Activated CD4-positive, alpha-beta T cell treated with anti-CD3 and anti-CD28 coated beads, Interleukin-2, amount 10 ng/mL, durations not matched to agents 7 days and 5 days (primary cell): ENCODE results near the gene ASCC1. TPM values are rescaled to one million over a fixed set of nuclear protein-coding genes. Genes with fewer than 3 reads are reported as not detected.
"Not testable (repeated sequence)": the region's sequence is repeated elsewhere in the genome, so short reads cannot be mapped to it uniquely, and the experiment has no call there.

Source experiments
- CTCF ChIA-PET: fragments of 350-600 bp; sonication (Branson Sonifier 250); formaldehyde crosslinking; loops from one replicate; lab custom pipeline; 2021; ENCODE audit warnings: antibody characterized with exemption; lab: Charles Lee
- POLR2A ChIA-PET: fragments of 350-600 bp; sonication (Branson Sonifier 250); formaldehyde crosslinking; loops from one replicate; lab custom pipeline; 2021; ENCODE audit warnings: antibody characterized with exemption; lab: Charles Lee
- DNase-seq: peaks from one replicate; pipeline ENCODE4 v3.0.0-alpha.2; 2020
- H3K27ac Mint-ChIP-seq: one replicate; pipeline ENCODE4 v1.8.0; 2021; ENCODE audit warnings: mild to moderate bottlenecking, moderate library complexity, mixed read lengths
- H3K27me3 Mint-ChIP-seq: one replicate; pipeline ENCODE4 v1.8.0; 2021; ENCODE audit warnings: mixed read lengths
- H3K36me3 Mint-ChIP-seq: one replicate; pipeline ENCODE4 v1.8.0; 2021; ENCODE audit warnings: low read depth, mixed read lengths
- H3K4me1 Mint-ChIP-seq: one replicate; pipeline ENCODE4 v1.8.0; 2021; ENCODE audit warnings: mixed read lengths
- H3K4me3 Mint-ChIP-seq: one replicate; pipeline ENCODE4 v1.8.0; 2021; ENCODE audit warnings: mild to moderate bottlenecking, moderate library complexity, mixed read lengths
- H3K9me3 Mint-ChIP-seq: one replicate; pipeline ENCODE4 v1.8.0; 2021; ENCODE audit warnings: mixed read lengths
- total RNA-seq, 2 experiments: library from RNA; stranded (reverse); gene quantifications; one replicate each; pipeline ENCODE4 v1.2.3, GENCODE V29; 2021

ASCC1 gene
- total RNA-seq, 2 experiments from 2014 or later = 24.8 to 35.6 TPM

- DNase-seq, CTCF ChIA-PET, H3K27me3 Mint-ChIP-seq, H3K9me3 Mint-ChIP-seq, H3K4me3 Mint-ChIP-seq, H3K4me1 Mint-ChIP-seq, H3K27ac Mint-ChIP-seq, H3K36me3 Mint-ChIP-seq, POLR2A ChIA-PET: not testable (repeated sequence)
Measured at GRCh38 chr10:72150746-72151478, 65.2 kb downstream of the ASCC1 start.

- POLR2A ChIA-PET, DNase-seq, H3K36me3 Mint-ChIP-seq, H3K4me1 Mint-ChIP-seq, H3K4me3 Mint-ChIP-seq, H3K27ac Mint-ChIP-seq, H3K27me3 Mint-ChIP-seq, CTCF ChIA-PET, H3K9me3 Mint-ChIP-seq: not testable (repeated sequence)
Measured at GRCh38 chr10:72147324-72147584, 68.8 kb downstream of the ASCC1 start.

DNA sequence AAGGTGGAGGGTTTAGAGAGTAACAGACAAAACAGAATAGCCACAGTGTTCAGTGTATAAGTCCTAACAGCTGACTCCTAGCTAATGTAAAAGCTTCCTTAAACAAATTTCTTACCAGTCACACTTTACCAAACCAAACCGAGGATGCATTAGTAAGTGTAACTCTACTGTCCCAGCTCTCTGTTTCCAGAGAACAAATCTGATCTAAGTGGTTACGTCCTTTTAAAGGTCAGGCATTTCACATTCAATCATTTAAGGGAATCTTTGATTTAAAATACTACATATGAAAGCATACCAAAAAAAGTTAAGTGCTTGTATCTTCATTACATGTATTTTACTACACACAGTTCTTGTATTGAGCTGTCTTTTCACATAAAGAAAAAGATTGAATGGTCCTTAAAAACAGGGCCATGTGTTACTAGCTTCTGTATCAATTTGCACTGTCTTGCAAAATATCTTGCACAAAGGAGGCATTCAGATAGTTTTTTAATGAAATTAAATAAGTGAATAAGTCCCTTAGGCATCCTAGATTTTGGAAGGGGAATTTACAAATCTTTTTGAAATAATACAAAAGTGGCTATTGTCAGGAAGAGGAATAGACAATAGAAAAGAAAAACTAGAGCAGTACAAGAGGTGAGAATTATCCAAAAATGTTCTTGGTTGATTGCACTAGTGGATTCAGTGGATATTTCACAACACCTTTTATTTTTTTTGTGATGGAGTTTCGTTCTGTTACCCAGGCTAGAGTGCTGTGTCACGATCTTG lies 69.3 kb downstream of the ASCC1 start:
- H3K27me3 Mint-ChIP-seq = no peaks in the 10 kb centered on the region
- ChIA-PET CTCF (no interaction called here), POLR2A (no interaction called here)
- no peak overlapping the region for H3K4me3 Mint-ChIP-seq
- H3K4me1 Mint-ChIP-seq = peaks cover 6% of the 10 kb centered on the region
- H3K9me3 Mint-ChIP-seq = no peaks in the 10 kb centered on the region
- no peak for DNase-seq
- peaks cover 8% of the 10 kb centered on the region for H3K36me3 Mint-ChIP-seq
- H3K27ac Mint-ChIP-seq = no peak overlapping the region

- POLR2A ChIA-PET = no interaction called here
- no peak for DNase-seq
- H3K4me1 Mint-ChIP-seq = peaks cover 6% of the 10 kb centered on the region
- H3K27me3 Mint-ChIP-seq = no peaks in the 10 kb centered on the region
- no peak overlapping the region for H3K4me3 Mint-ChIP-seq
- peaks cover 7% of the 10 kb centered on the region for H3K36me3 Mint-ChIP-seq
- H3K27ac Mint-ChIP-seq = peak overlapping the region; percentile 28
- CTCF ChIA-PET = no interaction called here
- no peaks in the 10 kb centered on the region for H3K9me3 Mint-ChIP-seq
Measured at GRCh38 chr10:72146071-72146470, 70.0 kb downstream of the ASCC1 start.

- DNase-seq = no peak
- H3K27ac Mint-ChIP-seq = no peak overlapping the region
- peaks cover 6% of the 10 kb centered on the region for H3K4me1 Mint-ChIP-seq
- ChIA-PET POLR2A (no interaction called here), CTCF (no interaction called here)
- no peaks in the 10 kb centered on the region for H3K9me3 Mint-ChIP-seq
- H3K36me3 Mint-ChIP-seq = peaks cover 3% of the 10 kb centered on the region
- no peaks in the 10 kb centered on the region for H3K27me3 Mint-ChIP-seq
- H3K4me3 Mint-ChIP-seq = no peak overlapping the region
Measured at GRCh38 chr10:72145657-72146056, 70.4 kb downstream of the ASCC1 start.

GRCh38 chr10:72140850-72141249 lies 75.2 kb downstream of the ASCC1 start:
- no peak overlapping the region for H3K27ac Mint-ChIP-seq
- H3K4me3 Mint-ChIP-seq = no peak overlapping the region
- peaks cover 5% of the 10 kb centered on the region for H3K4me1 Mint-ChIP-seq
- peaks cover 11% of the 10 kb centered on the region for H3K36me3 Mint-ChIP-seq
- ChIA-PET POLR2A (no interaction called here), CTCF (interaction anchor here (2.1 kb wide), 1 partner anchor 11 kb away, joined by 8 read pairs; no protein-coding TSS in a partner anchor)
- H3K9me3 Mint-ChIP-seq = no peaks in the 10 kb centered on the region
- H3K27me3 Mint-ChIP-seq = no peaks in the 10 kb centered on the region
- no peak for DNase-seq

GRCh38 chr10:72140174-72140573 lies 75.9 kb downstream of the ASCC1 start:
- H3K27ac Mint-ChIP-seq = no peak overlapping the region
- CTCF ChIA-PET = interaction anchor here (1.1 to 2.1 kb wide), 3 partner anchors 10 to 14 kb away, joined by 4 to 8 read pairs (median 4); no protein-coding TSS in a partner anchor
- H3K4me3 Mint-ChIP-seq = no peak overlapping the region
- DNase-seq = no peak
- H3K9me3 Mint-ChIP-seq = no peaks in the 10 kb centered on the region
- POLR2A ChIA-PET = no interaction called here
- H3K27me3 Mint-ChIP-seq = no peaks in the 10 kb centered on the region
- H3K36me3 Mint-ChIP-seq = peaks cover 17% of the 10 kb centered on the region
- peaks cover 12% of the 10 kb centered on the region for H3K4me1 Mint-ChIP-seq

DNA sequence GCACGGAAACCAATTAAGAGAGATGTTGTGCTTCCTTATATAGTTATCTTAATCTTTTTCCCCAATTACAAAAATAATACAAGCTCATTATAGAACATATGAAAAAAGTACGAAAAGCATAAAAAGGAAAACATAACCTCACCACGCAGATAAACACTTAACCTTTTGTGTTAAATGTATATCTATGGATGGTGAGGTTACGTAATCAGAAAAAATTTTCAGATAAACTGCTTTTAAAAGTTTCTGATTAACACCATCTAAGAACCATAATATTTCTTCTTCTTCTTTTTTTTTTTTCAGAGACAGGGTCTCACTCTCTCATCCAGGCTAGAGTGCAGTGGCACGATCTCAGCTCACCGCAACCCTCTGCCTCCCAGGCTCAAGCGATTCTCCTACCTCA lies 78.5 kb downstream of the ASCC1 start:
- Mint-ChIP-seq H3K27ac (no peak overlapping the region), H3K9me3 (no peaks in the 10 kb centered on the region), H3K27me3 (no peaks in the 10 kb centered on the region), H3K4me1 (peaks cover 31% of the 10 kb centered on the region), H3K36me3 (peaks cover 18% of the 10 kb centered on the region), H3K4me3 (no peak overlapping the region)
- no peak for DNase-seq
- ChIA-PET CTCF (interaction anchor here (0.6 to 3.4 kb wide), 5 partner anchors 11 to 194 kb away, joined by 3 to 14 read pairs (median 4); no protein-coding TSS in a partner anchor), POLR2A (no interaction called here)

- ChIA-PET CTCF (interaction anchor here (0.6 to 3.4 kb wide), 4 partner anchors 10 to 192 kb away, joined by 3 to 14 read pairs (median 3); no protein-coding TSS in a partner anchor), POLR2A (interaction anchor here (0.7 kb wide), 1 partner anchor 1039 kb away, joined by 3 read pairs; no protein-coding TSS in a partner anchor)
- H3K27ac Mint-ChIP-seq, H3K4me3 Mint-ChIP-seq, H3K27me3 Mint-ChIP-seq, DNase-seq, H3K9me3 Mint-ChIP-seq: not testable (repeated sequence)
- Mint-ChIP-seq H3K4me1 (peaks cover 35% of the 10 kb centered on the region), H3K36me3 (peaks cover 22% of the 10 kb centered on the region)
Measured at GRCh38 chr10:72136225-72136624, 79.9 kb downstream of the ASCC1 start.

GRCh38 chr10:72134785-72135767 lies 81.0 kb downstream of the ASCC1 start:
- ChIA-PET CTCF (interaction anchor here (0.7 to 3.4 kb wide), 3 partner anchors 9 to 1596 kb away, joined by 3 to 14 read pairs (median 3); no protein-coding TSS in a partner anchor), POLR2A (no interaction called here)
- no peaks in the 10 kb centered on the region for H3K27me3 Mint-ChIP-seq
- peaks cover 26% of the 10 kb centered on the region for H3K36me3 Mint-ChIP-seq
- H3K27ac Mint-ChIP-seq = peak overlapping the region; percentile 38
- no peaks in the 10 kb centered on the region for H3K9me3 Mint-ChIP-seq
- peaks cover 37% of the 10 kb centered on the region for H3K4me1 Mint-ChIP-seq
- no peak overlapping the region for H3K4me3 Mint-ChIP-seq
- no peak for DNase-seq

DNA sequence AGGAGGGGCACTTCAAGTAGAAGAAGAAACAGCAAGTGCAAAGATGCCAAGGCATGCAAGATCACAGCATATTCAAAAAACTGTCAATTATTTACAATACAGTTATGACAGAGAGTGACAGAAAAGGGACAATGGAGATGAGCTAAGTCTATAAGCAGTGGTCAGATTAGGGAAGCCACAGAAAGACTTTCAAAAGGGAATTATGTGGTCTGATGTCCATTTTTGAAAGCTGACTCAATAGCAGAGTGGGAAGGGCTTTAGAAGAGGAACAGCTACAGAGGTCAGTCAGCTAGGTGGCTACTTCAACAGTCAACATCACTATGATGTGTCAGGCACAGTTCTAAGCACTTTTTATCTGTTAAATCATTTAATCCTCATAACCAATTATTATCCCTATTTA lies 82.6 kb downstream of the ASCC1 start:
- Mint-ChIP-seq H3K27ac (no peak overlapping the region), H3K4me1 (peaks cover 40% of the 10 kb centered on the region), H3K36me3 (peaks cover 28% of the 10 kb centered on the region), H3K4me3 (no peak overlapping the region), H3K27me3 (no peaks in the 10 kb centered on the region), H3K9me3 (no peaks in the 10 kb centered on the region)
- ChIA-PET POLR2A (no interaction called here), CTCF (interaction anchor here (0.9 to 2.0 kb wide), 5 partner anchors 9 to 204 kb away, joined by 3 to 11 read pairs (median 4); no protein-coding TSS in a partner anchor)
- no peak for DNase-seq

- Mint-ChIP-seq H3K36me3 (peaks cover 30% of the 10 kb centered on the region), H3K27me3 (no peaks in the 10 kb centered on the region), H3K4me3 (no peak overlapping the region), H3K4me1 (peaks cover 37% of the 10 kb centered on the region), H3K27ac (no peak overlapping the region), H3K9me3 (no peaks in the 10 kb centered on the region)
- POLR2A ChIA-PET = no interaction called here
- DNase-seq = no peak
- CTCF ChIA-PET = interaction anchor here (0.6 to 2.0 kb wide), 8 partner anchors 8 to 204 kb away, joined by 3 to 11 read pairs (median 3); no protein-coding TSS in a partner anchor
Measured at GRCh38 chr10:72132854-72133253, 83.2 kb downstream of the ASCC1 start.
